Thyroid gland (tissue), 4 donors: ENCODE data around the gene SYT15.
"Not testable (repeated sequence)": the region's sequence is repeated elsewhere in the genome, so short reads cannot be mapped to it uniquely, and the experiment has no call there.

Experiments used
- CTCF ChIP-seq, 6 experiments: fragments of 200-600 bp in 3 of 6; fragments of 450-650 bp in 3 of 6; sonication (generic) in 3 of 6; IDR thresholded peaks; one replicate each; pipeline ENCODE4 v1.5.1; 2016 to 2019; ENCODE audit warnings: antibody characterized with exemption in 6 of 6, mild to moderate bottlenecking in 2 of 6, inconsistent platforms in 1 of 6, moderate library complexity in 1 of 6
- POLR2A ChIP-seq, 2 donors: fragments of 450-650 bp; IDR thresholded peaks; one replicate each; pipeline ENCODE4 v1.6.1; 2017; ENCODE audit warnings: antibody characterized with exemption in 2 of 2, mild to moderate bottlenecking in 2 of 2, moderate library complexity in 1 of 2

- not testable (repeated sequence) for TF ChIP-seq CTCF, POLR2A (IDR thresholded peaks at IDR 0.05)
Observed at GRCh38 chr10:46616227-46616626, 37.3 kb downstream of the SYT15 start.
